Adrenal gland (tissue), 12 donors: ENCODE results near the gene ADAMTSL1. TPM values are rescaled to one million over a fixed set of nuclear protein-coding genes. Genes with fewer than 3 reads are reported as not detected.

ENCODE experiments used
- DNase-seq, 7 donors: peaks; one replicate each; pipeline ENCODE4 v3.0.0-alpha.2; 2019 to 2020
- H3K27ac ChIP-seq, 5 donors: fragments of 200-600 bp; sonication (generic) in 4 of 5; 1 replicate in 3 of 5; 2 replicates in 2 of 5; pipeline versions ENCODE4 v1.5.1 to v1.8.0; 2016 to 2020; ENCODE audit warnings: mild to moderate bottlenecking in 1 of 5
- H3K27me3 ChIP-seq: fragments of 200-600 bp; 2 replicates; pipeline ENCODE4 v1.8.0; 2021
- H3K36me3 ChIP-seq, 2 donors: fragments of 200-600 bp; replicated peaks in 1 of 2; 1 replicate in 1 of 2; 2 replicates in 1 of 2; pipeline versions ENCODE4 v1.5.1 to v1.8.0; 2018 to 2022
- H3K4me1 ChIP-seq, 2 donors: fragments of 200-600 bp; replicated peaks in 1 of 2; 1 replicate in 1 of 2; 2 replicates in 1 of 2; pipeline versions ENCODE4 v1.5.1 to v1.8.0; 2018 to 2021
- H3K4me3 ChIP-seq, 4 donors: fragments of 200-600 bp; sonication (generic) in 3 of 4; one replicate each; pipeline ENCODE4 v1.5.1; 2016 to 2018
- H3K9me3 ChIP-seq, 3 donors: fragments of 200-600 bp; sonication (generic) in 1 of 3; replicated peaks in 1 of 3; 1 replicate in 2 of 3; 2 replicates in 1 of 3; pipeline versions ENCODE4 v1.5.1 to v1.8.0; 2016 to 2021
- POLR2A ChIP-seq, 2 donors: fragments of 450-650 bp; IDR thresholded peaks; one replicate each; pipeline ENCODE4 v1.6.1; 2017; ENCODE audit warnings: antibody characterized with exemption in 2 of 2, mild to moderate bottlenecking in 2 of 2, moderate library complexity in 1 of 2
- WGBS, 4 donors: extraction: QIAGEN DNeasy Blood & Tissue Kit in 2 of 4; methylation state at CpG; one replicate each; pipeline versions ENCODE4 v1.1.5 to v1.1.7; 2013 to 2017; 5-methylcytosine and 5-hydroxymethylcytosine counted together
- intact Hi-C, 2 donors: fragments of 100-400 bp; cut with DNase I; formaldehyde crosslinking; loops; one replicate each; pipeline versions ENCODE4 v1.14.1 to v1.15.0; 2022 to 2023
- polyA plus RNA-seq, 3 donors: library from polyadenylated mRNA; stranded (reverse); fragments of 200-250 nt in 2 of 3; fragments of 350-450 nt in 1 of 3; fragmentation: Illumina TruSeq in 1 of 3; extraction: RNeasy Lipid Tissue Mini Kit (QIAGEN cat#74804) in 1 of 3; gene quantifications; one replicate each; pipeline ENCODE4 v1.2.3, GENCODE V29; 2013 to 2014
- total RNA-seq, 9 donors: library from RNA; depleted of rRNA in 4 of 9; stranded (reverse); fragments of >200 nt in 4 of 9; fragments of 120-200 nt in 1 of 9; fragmentation: NEBNext Ultra II Directional in 1 of 9; extraction: Animal tissue kit (Norgen Biotek cat#: 25700) in 1 of 9; gene quantifications; one replicate each; pipeline versions ENCODE4 v1.1.0 to v1.2.4, GENCODE V29; 2013 to 2023
- TF ChIP-seq, protein P1 (sequence below), 6 experiments: fragments of 450-650 bp in 4 of 6; fragments of 200-600 bp in 2 of 6; sonication (generic) in 1 of 6; IDR thresholded peaks; 1 replicate in 5 of 6; 2 replicates in 1 of 6; pipeline versions ENCODE4 v1.5.1 to v1.8.0; 2016 to 2021; ENCODE audit warnings: antibody characterized with exemption in 6 of 6, mild to moderate bottlenecking in 2 of 6, moderate library complexity in 1 of 6
- donor health status: healthy with polysubstance abuse.
- donor health status: Bipolar disorder and iron deficiency.
- donor health status: DM: yes; HTN: yes; CAD: no.
- donor health status: DM: no; HTN: no; CAD: no.
- donor health status: DM: no; HTN: no; CAD: no.
- donor health status: DM: yes; HTN: yes; CAD: no.

ADAMTSL1 gene
- total and polyA plus RNA-seq, 12 donors, result 4.9 to 38.1 (median 20.6) TPM

DNA sequence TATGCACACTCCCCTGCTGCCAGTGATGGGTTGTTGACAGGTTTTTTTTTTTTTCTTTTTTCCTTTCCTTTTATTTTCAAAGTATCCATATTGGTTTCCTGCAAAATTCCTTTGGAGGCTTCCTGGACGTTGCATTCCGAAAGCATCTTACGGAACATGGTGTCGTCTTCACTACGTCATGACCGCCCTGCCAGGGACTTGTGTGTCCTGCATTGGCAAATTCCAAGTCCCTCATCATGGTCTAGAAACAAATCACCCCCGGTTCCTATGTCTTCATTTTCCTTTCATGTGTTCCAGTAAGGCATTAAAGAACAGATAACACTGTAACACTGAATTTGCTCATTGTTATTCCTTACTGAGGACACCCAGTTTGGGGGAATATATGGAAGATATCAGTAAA is 35.0 kb upstream of the ADAMTSL1 start:
- Histone ChIP-seq H3K36me3 (no peaks in the 10 kb centered on the region), H3K9me3 (no peaks in the 10 kb centered on the region), H3K4me3 (no peak overlapping the region), H3K27me3 (no peaks in the 10 kb centered on the region), H3K27ac (no peak overlapping the region), H3K4me1 (peaks cover 22 to 30% of the 10 kb centered on the region in 2 donors)
- no peak for DNase-seq
- no peak for TF ChIP-seq POLR2A (IDR thresholded peaks at IDR 0.05)
- TF ChIP-seq, protein P1, sequence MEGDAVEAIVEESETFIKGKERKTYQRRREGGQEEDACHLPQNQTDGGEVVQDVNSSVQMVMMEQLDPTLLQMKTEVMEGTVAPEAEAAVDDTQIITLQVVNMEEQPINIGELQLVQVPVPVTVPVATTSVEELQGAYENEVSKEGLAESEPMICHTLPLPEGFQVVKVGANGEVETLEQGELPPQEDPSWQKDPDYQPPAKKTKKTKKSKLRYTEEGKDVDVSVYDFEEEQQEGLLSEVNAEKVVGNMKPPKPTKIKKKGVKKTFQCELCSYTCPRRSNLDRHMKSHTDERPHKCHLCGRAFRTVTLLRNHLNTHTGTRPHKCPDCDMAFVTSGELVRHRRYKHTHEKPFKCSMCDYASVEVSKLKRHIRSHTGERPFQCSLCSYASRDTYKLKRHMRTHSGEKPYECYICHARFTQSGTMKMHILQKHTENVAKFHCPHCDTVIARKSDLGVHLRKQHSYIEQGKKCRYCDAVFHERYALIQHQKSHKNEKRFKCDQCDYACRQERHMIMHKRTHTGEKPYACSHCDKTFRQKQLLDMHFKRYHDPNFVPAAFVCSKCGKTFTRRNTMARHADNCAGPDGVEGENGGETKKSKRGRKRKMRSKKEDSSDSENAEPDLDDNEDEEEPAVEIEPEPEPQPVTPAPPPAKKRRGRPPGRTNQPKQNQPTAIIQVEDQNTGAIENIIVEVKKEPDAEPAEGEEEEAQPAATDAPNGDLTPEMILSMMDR (IDR thresholded peaks at IDR 0.05), result no peak
- intact Hi-C loops, result no loop called here
- 83 to 89% (median 88%) methylated on average over 7 of the region's 7 CpGs for WGBS, 4 donors

DNA sequence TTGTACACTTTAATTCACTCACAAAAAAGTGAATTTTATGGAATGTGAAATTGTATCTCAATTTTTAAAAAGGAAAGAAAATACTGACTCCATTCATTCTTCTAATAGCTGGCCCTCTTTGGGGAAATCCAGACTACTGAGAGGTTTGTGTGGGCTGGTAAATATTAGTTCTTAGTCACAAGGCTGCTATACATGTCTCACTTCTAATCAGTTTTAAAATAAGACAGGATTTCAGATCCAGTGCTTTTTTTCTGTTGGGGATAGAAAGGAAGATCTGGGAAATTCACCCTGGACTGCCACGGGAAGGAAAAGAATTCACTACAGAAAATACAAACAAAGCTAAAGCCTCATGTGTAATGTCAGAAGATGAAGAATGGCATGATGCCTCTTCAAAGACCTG is 32.7 kb upstream of the ADAMTSL1 start:
- Histone ChIP-seq H3K9me3 (no peaks in the 10 kb centered on the region), H3K4me3 (no peak overlapping the region), H3K27me3 (no peaks in the 10 kb centered on the region), H3K27ac (no peak overlapping the region), H3K4me1 (peaks cover 22 to 30% of the 10 kb centered on the region in 2 donors), H3K36me3 (no peaks in the 10 kb centered on the region)
- 17 to 33% (median 19%) methylated on average over 1 of the region's 1 CpG for WGBS, 4 donors
- intact Hi-C loops, result loop anchor here in 1 of 2 donors (10.0 kb wide), 1 partner anchor 186 kb away; no protein-coding TSS in a partner anchor
- DNase-seq, result no peak
- no peak for TF ChIP-seq POLR2A (IDR thresholded peaks at IDR 0.05)
- TF ChIP-seq, protein P1 (IDR thresholded peaks at IDR 0.05), result no peak

DNA sequence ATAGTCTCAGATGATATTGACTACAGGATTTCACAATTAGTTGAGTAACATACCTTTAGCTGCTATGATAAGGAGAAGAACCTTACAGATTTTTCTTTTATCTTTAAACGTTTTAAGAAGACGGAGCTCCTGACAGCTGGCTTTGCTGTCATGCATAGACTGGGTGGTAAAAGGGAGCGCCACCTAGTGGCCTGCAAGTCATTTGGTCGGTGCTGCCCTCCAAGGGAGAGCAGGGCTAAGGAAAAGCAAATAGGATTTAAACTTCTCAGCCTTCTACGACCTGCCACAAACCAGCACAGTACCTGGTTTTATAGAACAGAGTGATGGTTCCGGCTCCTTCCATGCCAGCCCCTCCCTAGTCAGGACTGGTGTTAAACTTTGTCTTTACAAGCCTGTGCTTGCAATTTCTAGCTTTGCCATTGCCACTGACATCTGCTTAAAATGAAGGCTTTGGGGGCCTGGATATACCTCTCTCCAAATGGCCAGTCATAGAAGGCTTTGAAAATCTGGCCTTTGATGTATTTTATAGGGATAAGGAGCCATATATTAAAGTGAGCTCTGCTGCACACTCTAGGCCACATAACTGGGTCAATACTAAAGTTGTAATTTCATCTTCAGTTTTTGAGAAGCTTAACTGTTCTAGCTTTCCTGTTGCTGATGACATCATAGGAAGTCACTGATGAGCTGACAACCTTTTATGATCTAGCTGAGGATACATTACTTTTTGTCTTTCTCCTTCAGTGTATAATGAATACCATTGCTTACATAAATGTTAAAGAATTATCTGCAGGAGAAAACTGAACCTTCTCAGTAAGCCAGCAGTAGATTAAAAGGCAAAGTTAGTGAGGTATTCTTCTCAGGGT is 31.1 kb upstream of the ADAMTSL1 start:
- Histone ChIP-seq H3K27ac (no peak overlapping the region), H3K4me1 (peaks cover 10 to 24% of the 10 kb centered on the region in 2 donors), H3K27me3 (no peaks in the 10 kb centered on the region), H3K9me3 (no peaks in the 10 kb centered on the region), H3K4me3 (no peak overlapping the region), H3K36me3 (no peaks in the 10 kb centered on the region)
- intact Hi-C loops, result loop anchor here in 1 of 2 donors (10.0 kb wide), 1 partner anchor 188 kb away; no protein-coding TSS in a partner anchor
- WGBS, 4 donors, result 6 to 13% (median 11%) methylated on average over 6 of the region's 6 CpGs
- TF ChIP-seq POLR2A (IDR thresholded peaks at IDR 0.05), result no peak
- TF ChIP-seq, protein P1 (IDR thresholded peaks at IDR 0.05), result peak; percentile 80 to 95 (median 82)
- peak; percentile 77 to 88 (median 83) for DNase-seq

DNA sequence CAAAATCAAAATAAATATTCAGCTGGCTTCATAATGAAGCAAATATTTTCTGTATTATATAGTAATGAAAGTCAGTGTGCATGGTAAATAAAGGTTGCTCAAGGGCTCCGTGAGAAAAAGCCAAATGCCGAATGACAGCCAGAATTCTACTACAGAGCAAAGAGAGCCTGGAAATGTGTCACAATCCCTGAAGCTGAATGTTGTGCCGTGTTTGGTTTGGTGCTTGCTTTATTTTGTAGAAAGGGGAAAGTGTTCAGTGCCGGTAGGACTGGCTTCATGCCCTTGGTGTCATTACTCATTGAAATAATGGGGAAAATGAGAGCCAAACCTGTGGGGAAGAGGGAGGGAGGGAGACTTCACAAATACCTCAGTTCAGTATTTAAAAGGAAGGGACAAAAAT is 26.8 kb upstream of the ADAMTSL1 start:
- TF ChIP-seq, protein P1 (IDR thresholded peaks at IDR 0.05), result no peak
- TF ChIP-seq POLR2A (IDR thresholded peaks at IDR 0.05), result no peak
- Histone ChIP-seq H3K36me3 (no peaks in the 10 kb centered on the region), H3K9me3 (no peaks in the 10 kb centered on the region), H3K4me1 (peaks cover 0 to 18% of the 10 kb centered on the region in 2 donors), H3K4me3 (peak overlapping the region in 1 of 4 donors; percentile 27), H3K27me3 (no peaks in the 10 kb centered on the region), H3K27ac (peak overlapping the region in 2 of 5 donors; percentile 26 to 56)
- peak; percentile 30 to 72 (median 54) for DNase-seq
- intact Hi-C loops, result loop anchor here in 1 of 2 donors (10.0 kb wide), 1 partner anchor 192 kb away; no protein-coding TSS in a partner anchor
- WGBS, 4 donors, result 26 to 51% (median 29%) methylated on average over 4 of the region's 4 CpGs
